Cardiac fibroblast (primary cell): ENCODE results near the gene TSPAN18.

Experiments
- DNase-seq, 2 donors: peaks; one replicate each; pipeline versions ENCODE4 v3.0.0 to v3.0.0-alpha.2; 2010; ENCODE audit warnings: low read depth in 2 of 2
- H3K4me3 ChIP-seq, 2 donors: replicated peaks in 1 of 2; 1 replicate in 1 of 2; 2 replicates in 1 of 2; pipeline ENCODE4 v1.5.1; 2011; ENCODE audit warnings: low read depth in 2 of 2, low read length in 2 of 2, mild to moderate bottlenecking in 2 of 2, moderate library complexity in 1 of 2
- CTCF ChIP-seq: IDR thresholded peaks from one replicate; pipeline ENCODE4 v1.5.1; 2011; ENCODE audit warnings: low read depth, mild to moderate bottlenecking, low read length, inconsistent platforms

TSPAN18 gene

DNA sequence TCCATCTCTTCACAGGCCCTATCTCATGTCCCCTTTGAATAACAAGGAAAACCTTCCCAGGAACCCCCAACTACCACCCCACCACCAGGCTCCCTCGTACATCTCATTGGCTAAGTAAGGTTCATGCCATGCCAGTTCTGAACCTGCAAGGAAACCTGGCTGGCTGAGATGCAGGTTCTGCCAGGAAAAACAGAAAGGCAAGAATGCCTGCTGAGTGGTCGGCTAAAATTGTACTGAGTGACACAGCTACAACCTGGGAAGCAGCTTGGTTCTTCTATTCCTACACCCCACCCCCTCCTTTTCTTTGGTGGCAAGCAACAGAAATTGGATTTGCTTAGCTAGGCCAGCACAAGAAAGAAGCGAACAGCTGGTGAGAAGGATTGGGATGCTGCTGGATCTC lies 36.1 kb upstream of the TSPAN18 start:
- no peak for TF ChIP-seq CTCF
- no peak overlapping the region for H3K4me3 ChIP-seq
- DNase-seq, result no peak

DNA sequence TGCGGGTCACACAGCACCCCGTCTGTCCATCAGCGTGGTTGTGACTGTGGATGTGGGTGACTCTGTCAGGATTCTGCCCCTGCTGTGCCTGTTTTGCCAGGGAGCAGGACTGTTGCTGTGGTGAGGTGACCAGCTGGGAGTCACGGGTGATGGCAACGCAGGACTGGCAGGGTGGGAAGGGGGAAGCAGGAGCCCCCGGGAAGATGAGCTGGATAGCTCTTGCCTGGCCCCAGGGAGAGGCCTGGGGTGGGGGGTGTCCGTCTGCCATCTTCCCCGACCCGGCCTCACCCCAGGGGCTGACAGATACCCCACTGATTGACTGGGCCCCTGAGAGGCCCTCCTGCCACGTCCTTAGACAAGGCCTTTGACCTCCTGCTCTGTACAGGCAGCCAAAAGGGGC lies 34.3 kb upstream of the TSPAN18 start:
- no peak for DNase-seq
- TF ChIP-seq CTCF, result no peak
- no peak overlapping the region for H3K4me3 ChIP-seq

DNA sequence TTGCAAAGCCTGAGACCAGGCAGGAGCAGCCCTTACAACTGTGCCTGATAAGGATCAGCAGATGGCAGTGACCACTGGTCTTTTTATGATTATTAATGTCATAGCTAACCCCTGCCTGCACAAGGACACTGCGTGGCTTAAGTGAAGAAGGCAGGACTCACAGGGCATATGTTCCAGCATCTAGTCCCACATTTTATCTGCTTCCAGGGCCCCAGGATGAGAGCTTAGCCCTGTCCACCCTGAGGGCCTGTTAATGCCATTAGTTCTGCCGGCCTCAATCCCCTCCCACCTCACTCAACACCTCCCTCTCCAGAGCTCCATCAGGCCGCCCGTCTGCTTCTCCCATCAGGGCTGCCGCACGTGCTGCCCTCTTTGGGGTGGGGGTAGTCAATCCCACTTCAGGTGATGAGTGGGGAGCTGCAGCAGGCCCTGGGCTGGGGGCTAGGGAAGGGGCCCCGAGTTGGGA lies 33.1 kb upstream of the TSPAN18 start:
- no peak overlapping the region for H3K4me3 ChIP-seq
- no peak for TF ChIP-seq CTCF
- DNase-seq, result no peak

DNA sequence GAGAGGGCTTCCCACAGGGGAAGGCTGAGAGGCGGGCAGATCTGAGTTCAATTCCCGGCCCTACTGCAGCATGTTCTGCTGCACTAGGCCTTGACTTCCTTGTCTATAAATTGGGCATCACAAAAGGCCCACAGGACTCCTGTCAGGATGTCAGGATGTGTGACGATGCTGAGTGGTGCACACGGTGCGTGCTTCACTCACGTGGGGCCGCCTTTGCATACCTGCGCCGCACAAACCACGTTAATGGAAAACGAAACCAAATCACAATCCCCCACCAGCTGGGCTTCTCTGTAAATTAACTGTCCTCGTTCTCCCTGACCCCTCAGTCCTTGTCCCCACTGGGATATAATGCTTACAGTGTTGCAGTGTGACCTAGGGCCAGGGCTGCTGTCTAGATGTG lies 32.3 kb upstream of the TSPAN18 start:
- no peak for DNase-seq
- no peak overlapping the region for H3K4me3 ChIP-seq
- TF ChIP-seq CTCF, result no peak

DNA sequence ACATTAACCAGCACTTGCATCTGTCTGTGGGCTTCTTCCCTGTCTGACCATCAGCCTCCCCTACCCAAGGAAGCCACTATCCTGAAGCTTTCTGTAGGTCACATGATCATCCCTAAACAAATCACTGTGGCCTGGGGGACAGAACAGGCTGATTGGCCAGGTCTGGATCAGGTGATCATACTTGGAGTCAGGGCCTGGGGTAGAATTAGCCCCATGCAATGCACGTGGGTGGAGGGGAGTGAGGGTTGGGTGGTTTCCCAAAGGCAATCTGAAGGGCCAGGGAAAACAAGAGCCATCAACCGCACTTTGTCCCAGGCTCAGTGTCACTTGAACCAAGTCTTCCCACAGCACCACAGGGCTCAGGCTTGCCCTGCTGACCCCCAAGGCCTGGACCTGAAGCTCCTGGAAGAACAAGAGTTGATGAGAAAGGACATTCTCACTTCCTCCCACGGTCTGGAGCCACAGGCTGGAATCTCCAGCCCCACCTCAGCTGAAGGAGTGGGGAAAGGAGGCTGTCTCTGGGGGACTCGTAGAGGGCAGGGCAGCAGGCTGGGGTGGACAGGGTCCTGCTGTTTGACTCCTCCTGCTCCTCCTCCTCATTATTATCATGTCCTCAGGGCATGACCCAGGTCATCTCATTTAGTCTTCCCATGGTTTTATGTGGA lies 31.5 kb upstream of the TSPAN18 start:
- H3K4me3 ChIP-seq, result no peak overlapping the region
- no peak for TF ChIP-seq CTCF
- DNase-seq, result no peak

- TF ChIP-seq CTCF, result no peak
- no peak overlapping the region for H3K4me3 ChIP-seq
- no peak for DNase-seq
Observed at GRCh38 chr11:44698252-44698912, 28.4 kb upstream of the TSPAN18 start.
